Neural progenitor cell (in vitro differentiated cells): ENCODE measurements around the gene EPB41L4B.
A peak's percentile ranks its signal among the peaks of the same experiment; 100 is the strongest.

Source experiments
- CTCF ChIP-seq: fragments of 200-600 bp; sonication (generic); IDR thresholded peaks from 2 replicates; pipeline ENCODE4 v1.5.1; 2017; ENCODE audit warnings: antibody characterized with exemption, mild to moderate bottlenecking
- EZH2phosphoT487 ChIP-seq: fragments of 200-600 bp; sonication (generic); IDR thresholded peaks from 2 replicates; pipeline ENCODE4 v1.6.1; 2017; ENCODE audit warnings: antibody characterized with exemption

GRCh38 chr9:109198736-109199382, 122.0 kb downstream of the EPB41L4B start:
- TF ChIP-seq CTCF (peak; percentile 39), EZH2phosphoT487 (no peak)
